SK-N-SH (cell line): ENCODE data around the gene SYCN. TPM values are rescaled to one million over a fixed set of nuclear protein-coding genes. Genes with fewer than 3 reads are reported as not detected.
A peak's percentile ranks its signal among the peaks of the same experiment; 100 is the strongest.

Experiments
- CTCF ChIA-PET: fragments of 300-600, 350-600 bp; formaldehyde crosslinking; extraction: SDS; loops from one replicate; lab custom pipeline; 2021; lab: Yijun Ruan, JAX
- POLR2A ChIA-PET: fragments of 350-600 bp; sonication (Branson Sonifier 250); formaldehyde crosslinking; extraction: SDS; loops from one replicate; lab custom pipeline; 2020; ENCODE audit warnings: antibody characterized with exemption, inconsistent platforms; lab: Yijun Ruan, JAX
- DNase-seq: peaks from one replicate; pipeline ENCODE4 v3.0.0; 2012
- H2AFZ ChIP-seq: fragments of 200-600 bp; sonication (generic); 2 replicates; pipeline ENCODE4 v1.8.1; 2016; ENCODE audit warnings: antibody characterized with exemption, mild to moderate bottlenecking, low read depth
- H3F3A ChIP-seq: fragments of 200-600 bp; sonication (generic); replicated peaks from 2 replicates; pipeline ENCODE3; 2016; ENCODE audit warnings: antibody characterized with exemption, mild to moderate bottlenecking; ENCODE audit not compliant: insufficient read depth
- H3K27ac ChIP-seq, 2 experiments: fragments of 200-500 bp in 1 of 2; fragments of 200-600 bp in 1 of 2; sonication (Bioruptor generic) in 1 of 2; sonication (generic), shearing (Covaris generic) in 1 of 2; 2 replicates each; pipeline versions ENCODE4 v1.5.1 to v1.6.1; 2014 to 2016; ENCODE audit warnings: low read depth in 2 of 2, inconsistent platforms in 1 of 2, low read length in 1 of 2, mild to moderate bottlenecking in 1 of 2, mixed read lengths in 1 of 2
- H3K27me3 ChIP-seq: fragments of 200-600 bp; sonication (generic), shearing (Covaris generic); 2 replicates; pipeline ENCODE4 v1.6.1; 2016; ENCODE audit warnings: mixed run types; ENCODE audit not compliant: insufficient read depth
- H3K36me3 ChIP-seq, 2 experiments: fragments of 200-500 bp in 1 of 2; fragments of 200-600 bp in 1 of 2; sonication (Bioruptor generic) in 1 of 2; sonication (generic) in 1 of 2; replicated peaks in 1 of 2; 2 replicates each; pipeline versions ENCODE3 to v1.5.1; 2014 to 2016; ENCODE audit warnings: low read length in 1 of 2, mild to moderate bottlenecking in 1 of 2; ENCODE audit not compliant: insufficient read depth in 2 of 2, control insufficient read depth in 1 of 2
- H3K4me1 ChIP-seq, 2 experiments: fragments of 200-500 bp in 1 of 2; fragments of 200-600 bp in 1 of 2; sonication (Bioruptor generic) in 1 of 2; sonication (generic), shearing (Covaris generic) in 1 of 2; 2 replicates each; pipeline versions ENCODE4 v1.5.1 to v1.6.1; 2014 to 2016; ENCODE audit warnings: low read depth in 1 of 2, low read length in 1 of 2, mixed run types in 1 of 2; ENCODE audit not compliant: insufficient read depth in 2 of 2, control insufficient read depth in 1 of 2
- H3K4me2 ChIP-seq: fragments of 200-600 bp; sonication (generic), shearing (Covaris generic); 2 replicates; pipeline ENCODE4 v1.6.1; 2017; ENCODE audit warnings: mixed run types
- H3K4me3 ChIP-seq, 2 experiments: fragments of 200-500 bp in 1 of 2; fragments of 200-600 bp in 1 of 2; sonication (Bioruptor generic) in 1 of 2; sonication (generic), shearing (Covaris generic) in 1 of 2; 2 replicates each; pipeline versions ENCODE4 v1.5.1 to v1.8.1; 2014 to 2016; ENCODE audit warnings: low read depth in 2 of 2, inconsistent platforms in 1 of 2, low read length in 1 of 2, mild to moderate bottlenecking in 1 of 2, mixed read lengths in 1 of 2, moderate library complexity in 1 of 2
- H3K79me2 ChIP-seq: fragments of 200-600 bp; sonication (generic); 2 replicates; pipeline ENCODE4 v1.8.1; 2017; ENCODE audit warnings: mild to moderate bottlenecking; ENCODE audit not compliant: insufficient read depth
- H3K9ac ChIP-seq: fragments of 200-600 bp; sonication (generic); 2 replicates; pipeline ENCODE4 v1.6.1; 2017; ENCODE audit warnings: mixed run types
- H3K9me2 ChIP-seq: fragments of 200-600 bp; sonication (generic); 2 replicates; pipeline ENCODE4 v1.6.1; 2017; ENCODE audit warnings: mixed run types
- H3K9me3 ChIP-seq: fragments of 200-600 bp; sonication (generic); 2 replicates; pipeline ENCODE4 v1.6.1; 2017; ENCODE audit warnings: mixed run types, mild to moderate bottlenecking, moderate library complexity
- H4K20me1 ChIP-seq: fragments of 200-600 bp; sonication (generic); 2 replicates; pipeline ENCODE4 v1.6.1; 2017; ENCODE audit warnings: mild to moderate bottlenecking, mixed run types; ENCODE audit not compliant: insufficient read depth
- CHD2 ChIP-seq: fragments of 150-350 bp; IDR thresholded peaks from 2 replicates; pipeline ENCODE4 v1.6.1; 2018; ENCODE audit warnings: low read length; ENCODE audit not compliant: partially characterized antibody
- CTCF ChIP-seq: fragments of 200-600 bp; sonication (generic); IDR thresholded peaks from 2 replicates; pipeline ENCODE4 v1.6.1; 2017; ENCODE audit warnings: antibody characterized with exemption, mild to moderate bottlenecking, moderate library complexity
- ELF1 ChIP-seq: IDR thresholded peaks from 2 replicates; pipeline ENCODE4 v1.4.0; 2012
- EP300 ChIP-seq, 2 experiments: IDR thresholded peaks; 2 replicates each; pipeline versions ENCODE4 v1.4.0 to v1.6.1; 2012; ENCODE audit warnings: borderline replicate concordance in 1 of 2, low read depth in 1 of 2, low read length in 1 of 2
- EZH2phosphoT487 ChIP-seq: fragments of 200-600 bp; sonication (generic); IDR thresholded peaks from 2 replicates; pipeline ENCODE4 v1.6.1; 2017; ENCODE audit warnings: low read depth, mixed run types, mild to moderate bottlenecking, antibody characterized with exemption, moderate library complexity, borderline replicate concordance
- GATA2 ChIP-seq: sonication (generic); formaldehyde crosslinking; IDR thresholded peaks from 2 replicates; pipeline ENCODE4 v1.5.0; 2020; ENCODE audit warnings: mild to moderate bottlenecking, missing genetic modification reagents
- IRF3 ChIP-seq: fragments of 150-350 bp; IDR thresholded peaks from 2 replicates; pipeline ENCODE4 v1.6.1; 2016; ENCODE audit warnings: mild to moderate bottlenecking, low read depth, low read length
- JUND ChIP-seq: IDR thresholded peaks from 2 replicates; pipeline ENCODE4 v1.4.0; 2012
- NFIC ChIP-seq: IDR thresholded peaks from 2 replicates; pipeline ENCODE4 v1.4.0; 2012; ENCODE audit warnings: borderline replicate concordance
- PBX3 ChIP-seq: IDR thresholded peaks from 2 replicates; pipeline ENCODE4; 2012
- POLR2AphosphoS5 ChIP-seq: IDR thresholded peaks from 2 replicates; pipeline ENCODE4 v1.6.1; 2012; ENCODE audit warnings: low read depth, low read length
- RCOR1 ChIP-seq: fragments of 150-350 bp; IDR thresholded peaks from 2 replicates; pipeline ENCODE4 v1.6.1; 2017; ENCODE audit warnings: antibody characterized with exemption, low read length
- RFX5 ChIP-seq: IDR thresholded peaks from 2 replicates; pipeline ENCODE4 v1.6.1; 2012; ENCODE audit warnings: mild to moderate bottlenecking, improper control_type of control experiment, low read length
- RXRA ChIP-seq: IDR thresholded peaks from 2 replicates; pipeline ENCODE4 v1.4.0; 2012; ENCODE audit warnings: low read depth, mild to moderate bottlenecking, borderline replicate concordance
- SIN3A ChIP-seq: IDR thresholded peaks from 2 replicates; pipeline ENCODE4 v1.6.1; 2012; ENCODE audit warnings: low read depth, mild to moderate bottlenecking, low read length, moderate library complexity, borderline replicate concordance
- SMC3 ChIP-seq: IDR thresholded peaks from 2 replicates; pipeline ENCODE4 v1.6.1; 2012; ENCODE audit warnings: low read depth, low read length, improper control_type of control experiment
- TAF1 ChIP-seq: IDR thresholded peaks from 2 replicates; pipeline ENCODE4 v1.6.1; 2012; ENCODE audit warnings: low read depth, mild to moderate bottlenecking, low read length, moderate library complexity, borderline replicate concordance
- TCF12 ChIP-seq: IDR thresholded peaks from 2 replicates; pipeline ENCODE4 v1.4.0; 2012
- TEAD4 ChIP-seq: IDR thresholded peaks from 2 replicates; pipeline ENCODE4 v1.4.0; 2012; ENCODE audit warnings: mild to moderate bottlenecking, borderline replicate concordance; ENCODE audit not compliant: insufficient read depth
- WGBS: methylation state at CpG from one replicate; pipeline ENCODE4 v1.1.6; 2017; ENCODE audit warnings: low lambda C conversion rate; 5-methylcytosine and 5-hydroxymethylcytosine counted together
- polyA plus RNA-seq, 3 experiments: library from polyadenylated mRNA; depleted of rRNA; stranded (reverse); fragments of >200 nt; gene quantifications; 2 replicates each; pipeline ENCODE4 v1.2.3, GENCODE V29; 2012

SYCN gene
- polyA plus RNA-seq, 1 of the 3 experiments (the other 2 are of a cell fraction), result not detected

GRCh38 chr19:39160523-39160861, 43.6 kb downstream of the SYCN start:
- DNase-seq, result no peak
- Histone ChIP-seq H3K27me3 (no peaks in the 10 kb centered on the region), H3K4me2 (no peak overlapping the region), H3K9me2 (no peaks in the 10 kb centered on the region), H3K4me1 (peaks cover 0 to 47% of the 10 kb centered on the region in 2 experiments; a peak in 1 of 4 replicates), H2AFZ (no peak overlapping the region), H4K20me1 (peaks cover 61% of the 10 kb centered on the region), H3K36me3 (no peaks in the 10 kb centered on the region), H3K9me3 (no peaks in the 10 kb centered on the region), H3K9ac (no peak overlapping the region), H3F3A (no peaks in the 10 kb centered on the region), H3K79me2 (peaks cover 62% of the 10 kb centered on the region; the same call in 1 of the 2 replicates), H3K4me3 (no peak overlapping the region), H3K27ac (peak overlapping the region in 1 of 2 experiments; percentile 29; a peak in 1 of 4 replicates)
- TF ChIP-seq SIN3A (no peak), TEAD4 (no peak), GATA2 (CRISPR knock-in tag) (no peak), PBX3 (no peak), SMC3 (no peak)
- CTCF ChIA-PET, result no interaction called here
- POLR2A ChIA-PET, result no interaction called here
- WGBS, result 87% methylated on average over 8 of the region's 8 CpGs

- ChIA-PET POLR2A (no interaction called here), CTCF (no interaction called here)
- H4K20me1 ChIP-seq, result peaks cover 69% of the 10 kb centered on the region
- WGBS, result 83% methylated on average over 11 of the region's 12 CpGs
- no peak overlapping the region for H3K9ac ChIP-seq
- no peaks in the 10 kb centered on the region for H3K9me3 ChIP-seq
- no peaks in the 10 kb centered on the region for H3F3A ChIP-seq
- H3K27ac ChIP-seq, result peak overlapping the region in 1 of 2 experiments; percentile 45; a peak in 1 of 4 replicates
- no peaks in the 10 kb centered on the region for H3K36me3 ChIP-seq
- peaks cover 68% of the 10 kb centered on the region; the same call in 1 of the 2 replicates for H3K79me2 ChIP-seq
- no peaks in the 10 kb centered on the region for H3K9me2 ChIP-seq
- no peaks in the 10 kb centered on the region for H3K27me3 ChIP-seq
- H3K4me1 ChIP-seq, result peaks cover 0 to 62% of the 10 kb centered on the region in 2 experiments; a peak in 1 of 4 replicates
- TF ChIP-seq CTCF (no peak), TCF12 (no peak), SMC3 (no peak), CHD2 (no peak), JUND (no peak), SIN3A (no peak), NFIC (no peak), IRF3 (no peak), EP300 (IDR thresholded peaks at IDR 0.05; ENCODE audit: borderline replicate concordance in 1 of 2, low read depth in 1 of 2, low read length in 1 of 2) (no peak), TAF1 (no peak), TEAD4 (no peak), ELF1 (no peak), RCOR1 (no peak), POLR2AphosphoS5 (no peak), RFX5 (no peak), EZH2phosphoT487 (no peak), RXRA (no peak)
- DNase-seq, result no peak
- H3K4me2 ChIP-seq, result no peak overlapping the region
- no peak overlapping the region for H3K4me3 ChIP-seq
- H2AFZ ChIP-seq, result no peak overlapping the region
These were observed 45.3 kb downstream of the SYCN start for GRCh38 chr19:39158646-39159260.
